SHP77 treated with DMSO at 0.1 percent for 48 hours (cell line): ENCODE data around the gene IFNA21.
"Not testable (repeated sequence)": the region's sequence is repeated elsewhere in the genome, so short reads cannot be mapped to it uniquely, and the experiment has no call there.

Experiments
- DNase-seq: peaks from one replicate; lab custom pipeline; 2025; lab: John Stamatoyannopoulos, UW

Gene IFNA21

DNA sequence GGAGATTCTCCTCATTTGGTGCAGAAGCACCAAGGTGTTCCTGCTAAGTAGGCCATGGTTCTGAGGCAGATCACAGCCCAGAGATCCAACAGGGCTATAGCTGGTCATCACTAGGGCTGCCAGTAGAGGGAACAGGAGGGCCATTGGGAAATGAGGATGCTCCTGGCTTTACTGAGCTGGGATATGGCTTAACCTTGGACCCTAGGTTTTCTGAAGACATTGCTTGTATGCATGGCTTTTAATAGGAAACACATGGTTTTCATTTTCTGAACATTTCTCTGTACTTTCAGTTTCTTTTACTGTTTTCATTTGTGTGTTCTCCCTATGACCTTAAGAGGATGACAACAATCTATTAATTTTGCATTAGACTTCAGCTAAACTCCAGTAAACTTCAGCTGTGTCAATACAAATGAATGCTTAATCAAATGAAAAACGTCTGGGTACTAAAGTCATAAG lies 25.0 kb downstream of the IFNA21 start, which contains the start of gene IFNW1:
TSS of gene IFNW1 (minus strand) at position 406 of the 456 bp plus-strand sequence. CDS start at position 144, 262 bp downstream.
- DNase-seq = no peak

DNA sequence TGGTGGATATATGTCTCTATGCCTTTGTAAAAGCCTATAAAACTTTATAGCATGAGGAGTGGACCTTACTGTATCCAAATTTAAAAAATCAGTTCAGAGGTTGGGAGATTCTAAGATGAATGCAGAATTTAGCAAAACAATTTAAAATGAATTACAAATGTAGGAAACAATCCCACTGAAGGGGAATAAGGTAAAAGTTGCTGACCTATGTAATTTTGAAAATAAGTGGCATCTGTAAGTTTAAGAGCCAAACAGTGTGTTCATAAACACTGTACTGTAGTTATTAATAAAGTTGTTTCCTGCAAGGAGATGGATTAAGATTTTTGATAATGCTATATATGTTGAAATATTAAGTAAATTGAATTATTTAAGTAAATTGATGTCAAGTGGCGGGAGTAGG lies 29.4 kb downstream of the IFNA21 start:
- DNase-seq = no peak

DNA sequence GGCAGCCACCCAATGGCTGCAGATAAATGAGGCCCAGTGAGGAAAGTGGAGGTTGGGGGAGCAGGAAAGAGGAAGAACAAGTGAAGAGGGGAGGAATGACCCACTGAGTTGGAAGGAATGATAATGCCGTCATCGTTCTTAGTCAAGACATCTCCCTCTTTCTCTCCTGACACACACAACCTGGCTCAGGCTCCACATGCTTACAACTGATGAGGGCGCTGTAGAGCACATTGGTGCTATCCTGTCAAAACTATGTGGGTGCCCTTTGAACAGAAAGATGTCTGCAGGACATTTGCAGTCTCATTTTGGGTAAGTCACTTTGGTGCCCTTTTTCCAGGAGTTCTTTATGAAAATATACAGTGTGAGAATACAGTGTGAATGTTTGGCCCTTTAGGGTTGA lies 30.7 kb downstream of the IFNA21 start:
- no peak for DNase-seq

DNA sequence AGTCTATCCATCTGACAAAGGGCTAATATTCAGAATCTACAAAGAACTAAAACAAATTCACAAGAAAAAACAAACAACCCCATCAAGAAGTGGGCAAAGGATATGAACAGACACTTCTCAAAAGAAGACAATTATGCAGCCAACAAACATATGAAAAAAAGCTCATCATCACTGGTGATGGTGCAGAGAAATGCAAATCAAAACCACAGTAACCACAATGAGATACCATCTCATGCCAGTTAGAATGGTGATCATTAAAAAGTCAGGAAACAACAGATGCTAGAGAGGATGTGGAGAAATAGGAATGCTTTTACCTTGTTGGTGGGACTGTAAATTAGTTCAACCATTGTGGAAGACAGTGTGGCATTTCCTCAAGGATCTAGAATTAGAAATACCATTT lies 38.3 kb downstream of the IFNA21 start:
- not testable (repeated sequence) for DNase-seq

DNA sequence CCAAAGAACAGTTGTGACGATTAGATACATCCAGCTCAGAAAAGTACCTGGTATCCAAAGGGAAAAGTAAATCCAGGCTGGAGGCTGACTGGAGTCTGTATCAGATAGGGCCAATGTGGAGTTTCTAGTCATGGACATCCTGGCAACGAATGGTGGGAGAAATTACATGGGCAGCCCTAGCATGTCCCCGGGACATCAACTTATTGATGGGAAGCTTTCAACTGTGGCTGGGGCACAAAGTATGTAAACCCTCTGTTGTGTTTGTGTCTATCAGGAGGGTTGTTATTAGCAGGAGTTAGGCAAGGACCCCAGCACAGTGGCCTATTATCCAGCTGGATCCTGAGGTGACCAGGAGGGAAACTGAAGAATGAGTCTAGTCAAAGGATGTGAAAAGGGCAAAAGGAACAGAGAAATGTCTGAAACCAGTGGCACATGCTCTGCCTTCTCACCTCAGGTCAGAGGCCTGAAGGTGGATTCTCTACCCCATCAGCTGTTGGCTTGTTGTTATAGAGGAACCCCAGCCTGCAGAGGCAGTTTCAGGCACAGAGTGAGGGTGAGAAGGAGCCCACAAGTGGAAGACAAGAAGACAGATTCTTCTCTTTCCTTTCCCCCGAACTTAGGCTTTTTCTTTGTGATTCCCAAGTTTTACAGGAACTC lies 44.7 kb downstream of the IFNA21 start:
- no peak for DNase-seq

DNA sequence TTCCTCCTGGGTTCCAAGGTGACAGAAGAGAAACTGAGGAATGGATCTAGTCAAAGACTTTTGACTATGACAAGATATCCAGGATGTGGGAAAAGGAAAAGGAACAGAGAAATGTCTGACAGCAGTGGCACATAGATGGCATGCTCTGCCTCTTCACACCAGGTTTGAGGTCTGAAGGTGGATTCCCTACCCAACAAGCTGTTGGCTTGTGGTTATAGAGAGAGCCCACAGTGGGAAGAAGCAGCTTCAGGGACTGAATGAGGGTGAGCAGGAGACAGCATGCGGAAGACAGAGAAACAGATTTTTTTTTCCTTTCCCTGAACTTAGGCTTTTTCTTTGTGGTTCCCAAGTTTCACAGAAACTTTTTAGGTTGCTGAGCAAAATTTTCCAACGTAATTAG lies 45.4 kb downstream of the IFNA21 start:
- DNase-seq = no peak

DNA sequence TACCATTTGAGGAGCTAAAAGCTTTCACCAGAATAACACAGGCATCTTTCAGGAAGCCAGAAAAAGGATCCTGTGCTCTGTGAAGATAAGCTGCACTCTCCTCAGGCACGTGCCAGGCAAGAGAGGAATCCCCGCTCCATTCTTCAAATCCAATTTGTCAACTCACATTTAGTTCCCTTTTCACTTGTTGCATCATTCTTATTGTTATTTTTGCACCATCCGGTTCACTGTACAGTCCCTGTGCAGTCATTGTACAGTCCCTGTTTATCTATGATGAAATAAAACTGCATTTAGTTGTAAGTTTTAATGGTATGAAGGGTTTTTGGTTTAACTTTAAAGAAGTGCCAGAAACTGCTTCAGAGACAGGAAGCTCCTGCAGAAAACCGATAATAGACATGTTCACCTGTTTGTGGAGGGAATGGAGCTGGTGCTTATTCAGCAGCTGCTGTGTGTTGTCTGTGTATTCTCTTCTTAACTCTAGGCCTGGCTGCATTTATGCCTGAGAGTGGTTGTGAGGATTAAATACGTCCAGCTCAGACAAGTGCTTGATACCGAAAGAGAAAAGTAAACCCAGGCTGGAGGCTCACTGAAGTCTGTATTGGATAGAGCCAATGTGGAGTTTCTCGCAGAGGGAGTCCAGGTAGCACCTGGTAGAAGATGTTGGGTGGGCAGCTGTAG lies 47.2 kb downstream of the IFNA21 start:
- no peak for DNase-seq
